Breast epithelium (tissue), 3 donors: ENCODE results near the gene DOP1B.

Experiments
- POLR2A ChIP-seq: fragments of 450-650 bp; IDR thresholded peaks from one replicate; pipeline ENCODE4 v1.6.1; 2016; ENCODE audit warnings: antibody characterized with exemption, mild to moderate bottlenecking, moderate library complexity
- POLR2AphosphoS5 ChIP-seq, 3 donors: sonication (generic); formaldehyde crosslinking; IDR thresholded peaks; one replicate each; pipeline ENCODE4 v1.6.1; 2017; ENCODE audit warnings: antibody characterized with exemption in 3 of 3
- TF ChIP-seq, protein P1 (sequence below), 3 donors: fragments of 450-650 bp; IDR thresholded peaks; one replicate each; pipeline ENCODE4 v1.5.1; 2016 to 2017; ENCODE audit warnings: antibody characterized with exemption in 3 of 3, mild to moderate bottlenecking in 3 of 3, moderate library complexity in 3 of 3

- TF ChIP-seq, protein P1, sequence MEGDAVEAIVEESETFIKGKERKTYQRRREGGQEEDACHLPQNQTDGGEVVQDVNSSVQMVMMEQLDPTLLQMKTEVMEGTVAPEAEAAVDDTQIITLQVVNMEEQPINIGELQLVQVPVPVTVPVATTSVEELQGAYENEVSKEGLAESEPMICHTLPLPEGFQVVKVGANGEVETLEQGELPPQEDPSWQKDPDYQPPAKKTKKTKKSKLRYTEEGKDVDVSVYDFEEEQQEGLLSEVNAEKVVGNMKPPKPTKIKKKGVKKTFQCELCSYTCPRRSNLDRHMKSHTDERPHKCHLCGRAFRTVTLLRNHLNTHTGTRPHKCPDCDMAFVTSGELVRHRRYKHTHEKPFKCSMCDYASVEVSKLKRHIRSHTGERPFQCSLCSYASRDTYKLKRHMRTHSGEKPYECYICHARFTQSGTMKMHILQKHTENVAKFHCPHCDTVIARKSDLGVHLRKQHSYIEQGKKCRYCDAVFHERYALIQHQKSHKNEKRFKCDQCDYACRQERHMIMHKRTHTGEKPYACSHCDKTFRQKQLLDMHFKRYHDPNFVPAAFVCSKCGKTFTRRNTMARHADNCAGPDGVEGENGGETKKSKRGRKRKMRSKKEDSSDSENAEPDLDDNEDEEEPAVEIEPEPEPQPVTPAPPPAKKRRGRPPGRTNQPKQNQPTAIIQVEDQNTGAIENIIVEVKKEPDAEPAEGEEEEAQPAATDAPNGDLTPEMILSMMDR (IDR thresholded peaks at IDR 0.05): no peak
- TF ChIP-seq POLR2AphosphoS5 (IDR thresholded peaks at IDR 0.05) (no peak), POLR2A (no peak)
These were observed 48.4 kb downstream of the DOP1B start for GRCh38 chr21:36204980-36205379.
